Measurements from ENCODE around the gene SERPINF2.
"Not testable (repeated sequence)": the region's sequence is repeated elsewhere in the genome, so short reads cannot be mapped to it uniquely, and the experiment has no call there.

Gene SERPINF2

GRCh38 chr17:1758807-1759206 lies 16.1 kb downstream of the SERPINF2 start:
- Histone ChIP-seq H3K36me3 (ENCODE audit: insufficient read depth, low read length) (no peaks in the 10 kb centered on the region), H3K9me3 (ENCODE audit: low read length) (no peaks in the 10 kb centered on the region), H3K4me3 (ENCODE audit: low read depth in 1 of 2, low read length in 2 of 2) (no peak overlapping the region), H3K4me1 (ENCODE audit: insufficient read depth, low read length) (peaks cover 4% of the 10 kb centered on the region), H3K27ac (ENCODE audit: low read depth, low read length) (no peak overlapping the region), H3K9ac (ENCODE audit: low read length) (no peak overlapping the region), H3K27me3 (ENCODE audit: control insufficient read depth in 1 of 2, insufficient read depth in 2 of 2, low read length in 2 of 2) (no peaks in the 10 kb centered on the region)

GRCh38 chr17:1759529-1759928 lies 16.9 kb downstream of the SERPINF2 start:
- H3K27me3 ChIP-seq (ENCODE audit: control insufficient read depth in 1 of 2, insufficient read depth in 2 of 2, low read length in 2 of 2), result no peaks in the 10 kb centered on the region
- no peaks in the 10 kb centered on the region for H3K36me3 ChIP-seq (ENCODE audit: insufficient read depth, low read length)
- no peaks in the 10 kb centered on the region for H3K9me3 ChIP-seq (ENCODE audit: low read length)
- no peak overlapping the region for H3K9ac ChIP-seq (ENCODE audit: low read length)
- H3K27ac ChIP-seq (ENCODE audit: low read depth, low read length), result no peak overlapping the region
- H3K4me1 ChIP-seq (ENCODE audit: insufficient read depth, low read length), result peaks cover 6% of the 10 kb centered on the region
- no peak overlapping the region for H3K4me3 ChIP-seq (ENCODE audit: low read depth in 1 of 2, low read length in 2 of 2)

- H3K9me3 ChIP-seq (ENCODE audit: low read length), result no peaks in the 10 kb centered on the region
- H3K4me1 ChIP-seq (ENCODE audit: insufficient read depth, low read length), result peaks cover 6% of the 10 kb centered on the region
- no peak overlapping the region for H3K9ac ChIP-seq (ENCODE audit: low read length)
- peaks cover 0 to 3% of the 10 kb centered on the region in 2 donors for H3K27me3 ChIP-seq (ENCODE audit: control insufficient read depth in 1 of 2, insufficient read depth in 2 of 2, low read length in 2 of 2)
- no peaks in the 10 kb centered on the region for H3K36me3 ChIP-seq (ENCODE audit: insufficient read depth, low read length)
- H3K27ac ChIP-seq (ENCODE audit: low read depth, low read length), result peak overlapping the region; percentile 72
- H3K4me3 ChIP-seq (ENCODE audit: low read depth in 1 of 2, low read length in 2 of 2), result peak overlapping the region; percentile 32 to 41
These were observed 19.7 kb downstream of the SERPINF2 start for GRCh38 chr17:1762233-1762900.

GRCh38 chr17:1762901-1763898 lies 20.5 kb downstream of the SERPINF2 start:
- peak overlapping the region; percentile 6 to 11 for H3K4me3 ChIP-seq (ENCODE audit: low read depth in 1 of 2, low read length in 2 of 2)
- H3K4me1 ChIP-seq (ENCODE audit: insufficient read depth, low read length), result peaks cover 6% of the 10 kb centered on the region
- H3K36me3 ChIP-seq (ENCODE audit: insufficient read depth, low read length), result no peaks in the 10 kb centered on the region
- H3K9ac ChIP-seq (ENCODE audit: low read length), result peak overlapping the region; percentile 21
- peak overlapping the region; percentile 72 for H3K27ac ChIP-seq (ENCODE audit: low read depth, low read length)
- H3K9me3 ChIP-seq (ENCODE audit: low read length), result no peaks in the 10 kb centered on the region
- peaks cover 0 to 3% of the 10 kb centered on the region in 2 donors for H3K27me3 ChIP-seq (ENCODE audit: control insufficient read depth in 1 of 2, insufficient read depth in 2 of 2, low read length in 2 of 2)

DNA sequence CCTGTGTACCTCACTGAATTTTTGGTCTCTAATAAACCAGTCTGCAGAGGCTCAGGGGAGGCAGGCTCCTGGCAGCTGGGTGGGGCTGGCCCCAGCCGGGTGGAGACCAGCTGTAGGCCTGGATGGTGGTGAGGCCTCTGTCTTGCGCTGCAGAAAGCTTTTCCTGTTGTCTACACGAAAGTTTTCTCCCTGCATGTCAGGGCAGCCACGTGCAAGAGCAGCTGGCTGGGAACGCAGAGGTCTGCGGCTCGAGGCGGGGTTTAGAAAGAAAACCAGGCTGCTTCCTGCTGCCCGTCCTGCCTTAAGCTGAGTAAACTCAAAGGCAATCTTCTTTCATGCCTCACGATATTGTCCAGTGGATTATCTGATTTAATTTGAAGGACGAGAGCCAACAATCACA lies 21.6 kb downstream of the SERPINF2 start:
- Histone ChIP-seq H3K27me3 (ENCODE audit: control insufficient read depth in 1 of 2, insufficient read depth in 2 of 2, low read length in 2 of 2) (peaks cover 0 to 3% of the 10 kb centered on the region in 2 donors), H3K27ac (ENCODE audit: low read depth, low read length) (peak overlapping the region; percentile 72), H3K4me3 (ENCODE audit: low read depth in 1 of 2, low read length in 2 of 2) (no peak overlapping the region), H3K9me3 (ENCODE audit: low read length) (no peaks in the 10 kb centered on the region), H3K9ac (ENCODE audit: low read length) (no peak overlapping the region), H3K36me3 (ENCODE audit: insufficient read depth, low read length) (no peaks in the 10 kb centered on the region), H3K4me1 (ENCODE audit: insufficient read depth, low read length) (peaks cover 6% of the 10 kb centered on the region)

DNA sequence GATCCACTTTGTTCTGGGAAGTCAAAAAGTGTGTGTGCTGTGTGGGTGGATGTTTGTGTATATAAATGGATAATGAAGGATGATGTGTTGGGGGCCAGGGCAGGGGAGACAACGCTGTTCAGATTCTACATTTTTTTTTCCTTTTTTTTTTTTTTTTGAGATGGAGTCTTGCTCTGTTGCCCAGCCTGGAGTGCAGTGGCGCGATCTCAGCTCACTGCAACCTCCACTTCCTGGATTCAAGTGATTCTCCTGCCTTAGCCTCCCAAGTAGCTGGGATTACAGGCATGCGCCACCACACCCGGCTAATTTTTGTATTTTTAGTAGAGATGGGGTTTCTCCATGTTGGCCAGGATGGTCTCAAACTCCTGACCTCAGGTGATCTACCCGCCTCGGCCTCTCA lies 22.0 kb downstream of the SERPINF2 start:
- H3K36me3 ChIP-seq (ENCODE audit: insufficient read depth, low read length); H3K9me3 ChIP-seq (ENCODE audit: low read length); H3K4me1 ChIP-seq (ENCODE audit: insufficient read depth, low read length); H3K4me3 ChIP-seq (ENCODE audit: low read depth in 1 of 2, low read length in 2 of 2); H3K27ac ChIP-seq (ENCODE audit: low read depth, low read length); H3K9ac ChIP-seq (ENCODE audit: low read length); H3K27me3 ChIP-seq (ENCODE audit: control insufficient read depth in 1 of 2, insufficient read depth in 2 of 2, low read length in 2 of 2): not testable (repeated sequence)

DNA sequence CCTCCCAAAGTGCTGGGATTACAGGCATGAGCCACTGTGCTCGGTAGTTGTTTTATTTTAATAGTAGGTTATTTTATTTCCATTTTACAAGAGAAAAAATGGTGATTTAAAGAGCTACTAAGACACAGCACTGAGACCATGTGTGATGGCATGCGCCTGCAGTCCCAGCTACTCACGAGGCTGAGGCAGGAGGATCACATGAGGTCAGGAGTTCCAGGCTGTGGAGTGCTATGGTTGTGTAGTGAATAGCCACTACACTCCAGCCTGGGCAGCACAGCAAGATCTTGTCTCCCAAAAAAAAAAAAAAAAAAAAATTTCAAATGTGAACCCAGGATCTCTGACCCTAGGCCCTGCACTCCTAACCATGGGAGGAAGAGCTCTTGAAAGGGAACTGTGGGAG lies 22.9 kb downstream of the SERPINF2 start:
- no peak overlapping the region for H3K9ac ChIP-seq (ENCODE audit: low read length)
- peaks cover 6% of the 10 kb centered on the region for H3K4me1 ChIP-seq (ENCODE audit: insufficient read depth, low read length)
- peaks cover 0 to 3% of the 10 kb centered on the region in 2 donors for H3K27me3 ChIP-seq (ENCODE audit: control insufficient read depth in 1 of 2, insufficient read depth in 2 of 2, low read length in 2 of 2)
- no peak overlapping the region for H3K4me3 ChIP-seq (ENCODE audit: low read depth in 1 of 2, low read length in 2 of 2)
- H3K27ac ChIP-seq (ENCODE audit: low read depth, low read length), result no peak overlapping the region
- no peaks in the 10 kb centered on the region for H3K36me3 ChIP-seq (ENCODE audit: insufficient read depth, low read length)
- H3K9me3 ChIP-seq (ENCODE audit: low read length), result no peaks in the 10 kb centered on the region

DNA sequence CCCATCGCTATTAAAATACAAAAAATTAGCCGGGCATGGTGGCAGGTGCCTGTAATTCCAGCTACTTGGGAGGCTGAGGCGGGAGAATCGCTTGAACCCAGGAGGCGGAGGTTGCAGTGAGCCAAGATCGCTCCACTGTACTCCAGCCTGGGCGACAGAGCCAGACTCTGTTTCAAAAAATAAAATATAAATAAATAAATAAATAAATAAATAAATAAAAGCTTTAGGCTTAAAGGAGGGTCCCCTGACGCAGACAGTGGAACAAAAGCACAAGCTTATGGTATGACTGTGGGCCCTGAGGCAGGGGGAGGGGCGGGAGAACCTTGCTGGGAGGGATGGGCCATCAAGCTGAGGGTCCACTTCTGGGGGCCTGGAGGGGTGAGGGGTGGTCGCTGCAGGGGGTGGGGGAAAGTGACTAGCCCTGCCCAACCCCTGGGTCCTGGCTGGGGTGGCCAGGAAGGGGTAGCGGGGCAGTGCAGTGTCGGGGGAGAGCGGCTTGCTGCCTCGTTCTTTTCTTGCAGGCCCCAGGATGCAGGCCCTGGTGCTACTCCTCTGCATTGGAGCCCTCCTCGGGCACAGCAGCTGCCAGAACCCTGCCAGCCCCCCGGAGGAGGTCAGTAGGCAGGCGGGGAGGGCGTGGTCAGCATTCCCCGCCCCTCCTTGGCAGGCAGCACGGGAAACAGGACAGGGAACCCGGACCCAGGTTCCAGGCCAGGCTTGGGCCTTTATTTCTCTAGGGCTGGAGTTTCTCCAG lies 23.9 kb downstream of the SERPINF2 start:
- Histone ChIP-seq H3K27ac (ENCODE audit: low read depth, low read length) (no peak overlapping the region), H3K9me3 (ENCODE audit: low read length) (no peaks in the 10 kb centered on the region), H3K9ac (ENCODE audit: low read length) (no peak overlapping the region), H3K4me1 (ENCODE audit: insufficient read depth, low read length) (peaks cover 6% of the 10 kb centered on the region), H3K27me3 (ENCODE audit: control insufficient read depth in 1 of 2, insufficient read depth in 2 of 2, low read length in 2 of 2) (peaks cover 0 to 3% of the 10 kb centered on the region in 2 donors), H3K36me3 (ENCODE audit: insufficient read depth, low read length) (no peaks in the 10 kb centered on the region), H3K4me3 (ENCODE audit: low read depth in 1 of 2, low read length in 2 of 2) (no peak overlapping the region)

DNA sequence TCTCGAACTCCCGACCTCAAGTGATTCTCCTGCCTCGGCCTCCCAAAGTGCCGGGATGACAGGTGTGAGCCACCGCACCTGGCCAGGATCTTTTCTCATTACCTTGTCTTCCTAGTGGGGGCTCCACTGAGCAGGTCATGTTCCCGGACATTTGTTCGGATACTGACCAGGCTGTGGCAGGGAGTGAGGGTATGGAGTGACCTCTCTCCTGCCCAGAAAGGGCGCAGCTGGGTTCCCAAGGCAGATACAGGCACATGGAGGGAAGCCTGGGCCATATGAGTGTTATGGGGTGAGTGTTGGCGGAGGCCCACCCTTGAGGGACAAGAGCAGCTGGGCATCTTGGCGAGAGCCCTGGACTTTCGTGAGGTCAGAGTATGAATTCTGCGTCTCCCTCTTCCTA lies 24.7 kb downstream of the SERPINF2 start:
- H3K36me3 ChIP-seq (ENCODE audit: insufficient read depth, low read length), result no peaks in the 10 kb centered on the region
- H3K9ac ChIP-seq (ENCODE audit: low read length), result no peak overlapping the region
- H3K27me3 ChIP-seq (ENCODE audit: control insufficient read depth in 1 of 2, insufficient read depth in 2 of 2, low read length in 2 of 2), result peaks cover 0 to 3% of the 10 kb centered on the region in 2 donors
- H3K4me1 ChIP-seq (ENCODE audit: insufficient read depth, low read length), result peaks cover 6% of the 10 kb centered on the region
- H3K9me3 ChIP-seq (ENCODE audit: low read length), result no peaks in the 10 kb centered on the region
- H3K27ac ChIP-seq (ENCODE audit: low read depth, low read length), result no peak overlapping the region
- H3K4me3 ChIP-seq (ENCODE audit: low read depth in 1 of 2, low read length in 2 of 2), result no peak overlapping the region

GRCh38 chr17:1769822-1770477 lies 27.3 kb downstream of the SERPINF2 start:
- Histone ChIP-seq H3K36me3 (ENCODE audit: insufficient read depth, low read length) (no peaks in the 10 kb centered on the region), H3K4me1 (ENCODE audit: insufficient read depth, low read length) (no peaks in the 10 kb centered on the region), H3K27ac (ENCODE audit: low read depth, low read length) (no peak overlapping the region), H3K9me3 (ENCODE audit: low read length) (no peaks in the 10 kb centered on the region), H3K27me3 (ENCODE audit: control insufficient read depth in 1 of 2, insufficient read depth in 2 of 2, low read length in 2 of 2) (peaks cover 0 to 3% of the 10 kb centered on the region in 2 donors), H3K9ac (ENCODE audit: low read length) (no peak overlapping the region), H3K4me3 (ENCODE audit: low read depth in 1 of 2, low read length in 2 of 2) (no peak overlapping the region)

Measured in muscle layer of colon (tissue), 2 donors.